PC-3 (cell line): ENCODE data around the gene PCSK5. TPM values are rescaled to one million over a fixed set of nuclear protein-coding genes. Genes with fewer than 3 reads are reported as not detected.

Experiments
- ATAC-seq: fragments of 200-7000 bp; cut with Tn5 transposase; 2 replicates; pipeline ENCODE4 v1.9.1; 2020; ENCODE audit warnings: mild to moderate bottlenecking, moderate library complexity
- BruUV-seq: library from RNA; stranded (reverse); fragments of 400-500 nt; replicated peaks from 2 replicates; lab custom pipeline; 2021; lab: Mats Ljungman, UMichigan
- CTCF ChIA-PET: fragments of 300-600 bp; sonication (Branson Sonifier 250); formaldehyde crosslinking; loops from one replicate; lab custom pipeline; 2022; ENCODE audit warnings: antibody characterized with exemption; lab: Charles Lee
- POLR2A ChIA-PET: fragments of 300-600 bp; sonication (Branson Sonifier 250); formaldehyde crosslinking; loops from one replicate; lab custom pipeline; 2022; ENCODE audit warnings: antibody characterized with exemption; ENCODE audit not compliant: unreplicated experiment; lab: Charles Lee
- DNase-seq: peaks from one replicate; pipeline ENCODE4 v3.0.0-alpha.2; 2015
- H2AFZ ChIP-seq: fragments of 300-600 bp; sonication (generic); 2 replicates; pipeline ENCODE4 v1.6.0; 2016; ENCODE audit warnings: antibody characterized with exemption, low read length
- H3F3A ChIP-seq: fragments of 300-600 bp; sonication (generic); one replicate; pipeline ENCODE4 v1.6.0; 2017; ENCODE audit warnings: antibody characterized with exemption, low read length, control low read depth, mild to moderate bottlenecking; ENCODE audit not compliant: unreplicated experiment
- H3K27ac ChIP-seq: fragments of 300-600 bp; sonication (generic); 2 replicates; pipeline ENCODE4 v1.5.1; 2016; ENCODE audit warnings: mild to moderate bottlenecking, low read length
- H3K27me3 ChIP-seq: fragments of 300-600 bp; sonication (generic); 2 replicates; pipeline ENCODE4 v1.6.1; 2016; ENCODE audit warnings: low read length, mixed read lengths
- H3K36me3 ChIP-seq: fragments of 300-600 bp; sonication (generic); 2 replicates; pipeline ENCODE4 v1.6.1; 2016; ENCODE audit warnings: low read depth, mixed run types, low read length, mixed read lengths
- H3K4me1 ChIP-seq: fragments of 300-600 bp; sonication (generic); 2 replicates; pipeline ENCODE4 v1.5.1; 2016; ENCODE audit warnings: low read length; ENCODE audit not compliant: insufficient read depth
- H3K4me2 ChIP-seq: fragments of 300-600 bp; sonication (generic); 2 replicates; pipeline ENCODE4 v1.6.0; 2016; ENCODE audit warnings: low read length
- H3K4me3 ChIP-seq: fragments of 300-600 bp; sonication (generic); 2 replicates; pipeline ENCODE4 v1.5.1; 2016; ENCODE audit warnings: mild to moderate bottlenecking, low read length, mixed read lengths
- H3K79me2 ChIP-seq: fragments of 300-600 bp; sonication (generic); 2 replicates; pipeline ENCODE4 v1.6.1; 2017; ENCODE audit warnings: low read length, mixed read lengths
- H3K9ac ChIP-seq: fragments of 300-600 bp; sonication (generic); 2 replicates; pipeline ENCODE4 v1.6.0; 2016; ENCODE audit warnings: mild to moderate bottlenecking, low read length
- H3K9me2 ChIP-seq: fragments of 300-600 bp; sonication (generic); replicated peaks from 2 replicates; pipeline ENCODE4 v1.6.1; 2016; ENCODE audit warnings: mixed run types, low read length, mixed read lengths
- H3K9me3 ChIP-seq: fragments of 300-600 bp; sonication (generic); 2 replicates; pipeline ENCODE4 v1.6.1; 2016; ENCODE audit warnings: low read length, mixed read lengths
- H4K20me1 ChIP-seq: fragments of 300-600 bp; sonication (generic); 2 replicates; pipeline ENCODE4 v1.6.1; 2016; ENCODE audit warnings: low read length, mixed read lengths
- EZH2 ChIP-seq: fragments of 300-600 bp; sonication (generic); IDR thresholded peaks from one replicate; pipeline ENCODE4 v1.6.1; 2017; ENCODE audit warnings: antibody characterized with exemption, mild to moderate bottlenecking, low read length; ENCODE audit not compliant: unreplicated experiment
- EZH2phosphoT487 ChIP-seq: fragments of 300-600 bp; sonication (generic); IDR thresholded peaks from 2 replicates; pipeline ENCODE4 v1.6.1; 2018; ENCODE audit warnings: mild to moderate bottlenecking, antibody characterized with exemption, low read length, borderline replicate concordance
- intact Hi-C: fragments of 100-400 bp; cut with micrococcal nuclease; formaldehyde crosslinking; loops from 2 replicates; pipeline ENCODE4 v1.9.0; 2023
- total RNA-seq: library from RNA; depleted of rRNA; stranded (reverse); fragments of >200 nt; gene quantifications from 2 replicates; pipeline ENCODE4 v1.2.3, GENCODE V29; 2014
- TF ChIP-seq, protein P1 (sequence below): fragments of 300-600 bp; sonication (generic); conservative IDR thresholded peaks from 2 replicates; pipeline ENCODE4 v1.5.1; 2017; ENCODE audit warnings: antibody characterized with exemption, low read depth, mild to moderate bottlenecking, low read length

Gene PCSK5
- total RNA-seq, 1 experiment from 2014 or later: not detected

DNA sequence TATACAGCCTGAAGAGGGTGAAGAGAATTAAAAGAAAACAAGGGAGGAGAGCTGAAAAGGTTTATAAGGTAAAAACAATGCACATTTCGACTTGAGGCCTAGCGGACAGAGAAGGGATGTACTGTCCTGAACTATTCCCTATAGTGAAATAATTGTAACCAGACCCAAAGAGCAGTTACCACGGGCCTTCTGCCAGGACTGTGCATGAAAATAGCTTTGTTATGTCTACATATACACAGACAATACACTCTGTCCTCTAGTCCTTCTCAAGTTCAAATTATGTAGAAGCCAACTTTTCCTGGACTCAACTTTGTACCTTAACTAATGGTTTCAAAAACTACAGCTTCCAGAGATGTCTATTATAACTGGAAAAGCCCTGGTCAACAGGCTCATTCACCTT lies 223.7 kb downstream of the PCSK5 start:
- no peaks in the 10 kb centered on the region for H3K9me2 ChIP-seq
- POLR2A ChIA-PET: no interaction called here
- no peaks in the 10 kb centered on the region for H4K20me1 ChIP-seq
- H3F3A ChIP-seq: no peaks in the 10 kb centered on the region
- H3K27ac ChIP-seq: no peak overlapping the region
- H3K36me3 ChIP-seq: no peaks in the 10 kb centered on the region
- H3K27me3 ChIP-seq: no peaks in the 10 kb centered on the region
- DNase-seq (no peak), ATAC-seq (no peak)
- no peak overlapping the region for H3K4me2 ChIP-seq
- no peak overlapping the region for H2AFZ ChIP-seq
- no TSS peak for BruUV-seq
- H3K4me1 ChIP-seq: no peaks in the 10 kb centered on the region
- CTCF ChIA-PET: no interaction called here
- no peaks in the 10 kb centered on the region for H3K79me2 ChIP-seq
- no peak overlapping the region for H3K4me3 ChIP-seq
- no peak overlapping the region for H3K9ac ChIP-seq
- TF ChIP-seq EZH2phosphoT487 (no peak), EZH2 (no peak)
- TF ChIP-seq, protein P1, sequence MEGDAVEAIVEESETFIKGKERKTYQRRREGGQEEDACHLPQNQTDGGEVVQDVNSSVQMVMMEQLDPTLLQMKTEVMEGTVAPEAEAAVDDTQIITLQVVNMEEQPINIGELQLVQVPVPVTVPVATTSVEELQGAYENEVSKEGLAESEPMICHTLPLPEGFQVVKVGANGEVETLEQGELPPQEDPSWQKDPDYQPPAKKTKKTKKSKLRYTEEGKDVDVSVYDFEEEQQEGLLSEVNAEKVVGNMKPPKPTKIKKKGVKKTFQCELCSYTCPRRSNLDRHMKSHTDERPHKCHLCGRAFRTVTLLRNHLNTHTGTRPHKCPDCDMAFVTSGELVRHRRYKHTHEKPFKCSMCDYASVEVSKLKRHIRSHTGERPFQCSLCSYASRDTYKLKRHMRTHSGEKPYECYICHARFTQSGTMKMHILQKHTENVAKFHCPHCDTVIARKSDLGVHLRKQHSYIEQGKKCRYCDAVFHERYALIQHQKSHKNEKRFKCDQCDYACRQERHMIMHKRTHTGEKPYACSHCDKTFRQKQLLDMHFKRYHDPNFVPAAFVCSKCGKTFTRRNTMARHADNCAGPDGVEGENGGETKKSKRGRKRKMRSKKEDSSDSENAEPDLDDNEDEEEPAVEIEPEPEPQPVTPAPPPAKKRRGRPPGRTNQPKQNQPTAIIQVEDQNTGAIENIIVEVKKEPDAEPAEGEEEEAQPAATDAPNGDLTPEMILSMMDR: no peak
- no peaks in the 10 kb centered on the region for H3K9me3 ChIP-seq
- intact Hi-C loops: no loop called here

DNA sequence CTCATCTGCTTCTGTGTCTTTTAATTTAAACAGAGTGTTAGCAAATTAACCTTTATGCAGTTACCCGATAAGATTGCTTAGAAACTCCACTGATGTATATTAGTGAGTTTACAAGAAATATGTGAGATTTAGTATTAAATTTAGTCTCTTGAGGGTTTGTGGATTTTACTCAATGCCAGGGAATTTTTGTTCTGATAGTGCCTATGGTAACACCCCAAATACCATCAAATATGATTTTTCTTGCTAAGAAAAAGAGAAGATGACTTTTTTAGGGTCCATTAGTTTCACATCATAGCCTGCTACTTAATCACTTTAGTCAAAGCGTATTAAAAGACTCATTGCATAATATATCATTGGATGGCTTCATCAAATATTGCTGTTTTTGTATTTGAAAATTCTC lies 224.9 kb downstream of the PCSK5 start:
- DNase-seq: no peak
- H3K4me1 ChIP-seq: no peaks in the 10 kb centered on the region
- H3K9me3 ChIP-seq: no peaks in the 10 kb centered on the region
- CTCF ChIA-PET: no interaction called here
- no peaks in the 10 kb centered on the region for H3F3A ChIP-seq
- no peak overlapping the region for H3K27ac ChIP-seq
- no peaks in the 10 kb centered on the region for H4K20me1 ChIP-seq
- H3K4me2 ChIP-seq: no peak overlapping the region
- H3K4me3 ChIP-seq: no peak overlapping the region
- BruUV-seq: no TSS peak
- ATAC-seq: no peak
- intact Hi-C loops: no loop called here
- no peaks in the 10 kb centered on the region for H3K79me2 ChIP-seq
- H3K9ac ChIP-seq: no peak overlapping the region
- TF ChIP-seq EZH2phosphoT487: no peak
- TF ChIP-seq EZH2: no peak
- TF ChIP-seq, protein P1: no peak
- H2AFZ ChIP-seq: no peak overlapping the region
- no peaks in the 10 kb centered on the region for H3K9me2 ChIP-seq
- H3K27me3 ChIP-seq: no peaks in the 10 kb centered on the region
- POLR2A ChIA-PET: no interaction called here
- no peaks in the 10 kb centered on the region for H3K36me3 ChIP-seq

DNA sequence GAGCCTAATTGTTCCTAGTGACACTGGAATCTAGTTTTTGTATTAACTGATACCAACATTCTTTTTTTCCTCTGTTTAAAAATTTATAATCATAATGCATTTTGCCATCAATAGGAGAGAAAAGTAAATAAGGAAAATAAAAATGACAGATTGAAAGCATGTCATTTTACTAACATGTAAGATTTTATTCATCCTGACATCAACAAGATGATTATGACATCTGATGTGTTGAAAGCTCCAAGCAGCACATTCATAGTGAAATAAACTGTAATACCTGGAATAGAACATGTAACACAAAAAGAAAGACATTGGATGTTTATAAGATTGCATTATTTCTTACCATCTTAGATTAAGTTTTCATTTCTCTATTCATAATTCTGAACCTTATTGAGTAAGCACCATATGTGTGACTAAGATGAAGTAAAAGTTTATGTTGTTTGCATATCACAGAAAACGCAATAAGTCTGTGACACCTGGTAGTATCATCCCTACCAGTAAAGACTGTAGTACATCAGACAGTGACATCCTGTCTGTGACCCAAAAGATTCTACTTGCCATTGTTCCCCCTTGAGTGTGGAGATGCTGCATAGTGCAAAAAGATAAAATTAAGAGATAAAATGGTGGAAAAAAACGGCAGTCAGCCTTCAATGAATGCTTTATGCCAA lies 225.6 kb downstream of the PCSK5 start:
- Histone ChIP-seq H3K27ac (no peak overlapping the region), H3K9me2 (no peaks in the 10 kb centered on the region), H3K9ac (no peak overlapping the region), H3K4me3 (no peak overlapping the region), H3K4me1 (no peaks in the 10 kb centered on the region), H3K4me2 (no peak overlapping the region), H3F3A (no peaks in the 10 kb centered on the region), H3K27me3 (no peaks in the 10 kb centered on the region), H3K9me3 (no peaks in the 10 kb centered on the region), H2AFZ (no peak overlapping the region), H3K79me2 (no peaks in the 10 kb centered on the region), H3K36me3 (no peaks in the 10 kb centered on the region), H4K20me1 (no peaks in the 10 kb centered on the region)
- ChIA-PET POLR2A (no interaction called here), CTCF (no interaction called here)
- DNase-seq (no peak), ATAC-seq (no peak)
- TF ChIP-seq EZH2 (no peak), EZH2phosphoT487 (no peak)
- TF ChIP-seq, protein P1: no peak
- intact Hi-C loops: no loop called here
- no TSS peak for BruUV-seq
